ENCODE data around the gene ADRM1. TPM values are rescaled to one million over a fixed set of nuclear protein-coding genes. Genes with fewer than 3 reads are reported as not detected.

Gene ADRM1
- polyA plus RNA-seq, 3 donors: 38.7 to 47.7 (median 44.9) TPM

- DNase-seq (ENCODE audit: low read depth in 3 of 3, low spot score in 2 of 3): no peak
Measured at GRCh38 chr20:62280303-62280702, 22.5 kb upstream of the ADRM1 start.

DNA sequence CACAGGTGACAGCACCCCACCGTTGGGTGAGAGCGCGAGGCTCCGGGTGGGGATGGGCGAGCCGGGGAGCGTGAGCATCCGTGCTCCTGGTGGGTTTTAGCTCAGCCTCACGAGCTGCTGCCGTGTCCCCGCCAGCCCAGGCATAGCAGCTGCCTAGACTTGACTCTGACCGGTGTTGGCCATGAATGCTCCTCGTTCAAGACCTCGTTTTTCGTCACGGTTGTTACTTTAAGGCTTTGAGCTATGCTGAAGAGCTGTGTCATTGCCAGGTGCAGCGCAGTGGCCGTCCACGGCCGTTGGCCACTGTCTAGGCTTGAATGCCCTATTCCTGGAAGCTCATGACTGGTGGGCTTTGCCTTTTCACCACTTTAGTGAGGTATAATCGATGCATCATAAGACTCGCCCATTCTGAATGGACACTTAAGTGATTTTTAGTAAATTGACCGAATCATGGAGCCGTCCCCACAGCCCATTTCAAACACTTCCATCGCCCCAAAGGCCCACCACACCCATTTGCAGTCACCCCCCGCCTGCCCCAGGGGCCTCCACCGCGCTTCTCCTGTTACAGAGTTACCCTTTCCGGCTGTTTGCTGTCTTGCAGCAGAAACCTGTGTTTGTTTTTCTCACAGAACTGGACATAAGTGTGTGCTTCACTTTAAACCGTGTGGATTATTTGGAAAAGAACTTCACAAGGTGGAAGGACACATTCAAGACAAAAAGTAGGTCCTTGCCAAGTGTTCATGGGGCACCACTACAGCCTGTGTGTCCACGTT, 21.4 kb upstream of the ADRM1 start:
- DNase-seq (ENCODE audit: low read depth in 3 of 3, low spot score in 2 of 3): no peak

GRCh38 chr20:62282103-62282502, 20.7 kb upstream of the ADRM1 start:
- DNase-seq (ENCODE audit: low read depth in 3 of 3, low spot score in 2 of 3): no peak

DNA sequence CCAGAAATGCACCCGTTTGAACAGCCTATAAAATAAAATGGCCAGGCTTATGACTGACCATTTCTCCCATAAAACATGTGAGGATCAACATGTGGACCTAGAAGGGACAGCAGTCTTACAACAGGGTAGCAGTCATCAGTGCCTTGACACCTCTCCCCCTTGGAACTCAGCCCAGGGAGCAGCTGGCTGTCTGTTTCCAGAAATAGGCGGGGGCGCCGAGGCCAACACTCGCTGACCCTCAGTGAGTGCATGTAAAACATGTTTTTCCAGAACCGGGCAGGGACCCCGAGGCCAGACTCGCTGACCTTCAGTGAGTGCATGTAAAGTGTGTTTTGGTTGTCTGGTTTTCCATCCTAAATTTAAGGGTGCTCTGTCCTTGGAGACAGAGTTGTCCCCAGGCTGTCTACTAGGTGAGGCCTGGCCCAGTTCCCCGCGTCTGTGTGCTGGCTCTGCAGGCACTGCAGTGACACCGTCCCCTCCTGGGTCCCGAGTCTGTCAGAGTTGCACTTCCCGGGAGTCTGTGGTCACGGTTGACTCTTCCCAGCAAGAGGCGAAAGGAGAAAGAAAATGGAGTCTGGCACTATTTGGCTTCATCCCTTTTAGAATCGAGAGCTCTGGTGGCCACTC, 19.8 kb upstream of the ADRM1 start:
- no peak for DNase-seq (ENCODE audit: low read depth in 3 of 3, low spot score in 2 of 3)

DNA sequence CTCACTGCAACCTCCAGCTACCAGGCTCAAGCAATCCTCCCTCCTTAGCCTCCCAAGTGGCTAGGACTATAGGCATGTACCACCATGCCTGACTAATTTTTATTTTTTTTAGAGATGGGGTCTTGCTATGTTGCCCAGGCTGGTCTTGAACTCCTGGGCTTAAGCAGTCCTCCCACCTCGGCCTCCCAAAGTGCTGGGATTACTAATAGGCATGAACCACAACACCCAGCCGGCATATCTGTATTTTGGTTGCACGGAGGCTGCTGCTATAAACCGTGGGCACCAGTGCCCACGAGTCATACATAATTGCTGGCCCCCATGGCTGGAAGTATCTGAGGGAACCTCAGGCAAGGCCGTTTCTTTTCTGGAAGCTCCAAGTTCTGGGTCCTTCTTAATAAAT, 18.3 kb upstream of the ADRM1 start:
- DNase-seq (ENCODE audit: low read depth in 3 of 3, low spot score in 2 of 3): no peak

DNA sequence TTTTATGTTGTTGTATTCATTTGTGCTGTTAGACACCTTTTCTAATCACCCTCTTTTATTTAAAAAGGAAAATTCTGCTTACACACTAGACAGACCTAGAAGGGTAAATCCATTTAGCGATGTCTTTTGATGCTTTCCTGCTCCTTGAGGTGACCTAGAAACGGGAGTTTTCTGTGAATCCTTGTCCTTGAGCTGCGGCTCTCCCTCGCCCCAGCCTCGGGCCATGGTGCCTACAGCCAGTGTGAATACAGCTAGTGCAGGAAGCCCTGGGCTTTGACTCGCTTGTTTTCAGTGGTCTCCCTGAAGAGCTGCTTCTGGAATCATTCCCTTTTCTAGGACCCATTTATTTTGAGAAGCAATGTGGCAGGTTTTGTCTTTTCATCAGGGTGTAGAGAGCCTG, 17.6 kb upstream of the ADRM1 start:
- DNase-seq (ENCODE audit: low read depth in 3 of 3, low spot score in 2 of 3): no peak

GRCh38 chr20:62285722-62286121, 17.1 kb upstream of the ADRM1 start:
- DNase-seq (ENCODE audit: low read depth in 3 of 3, low spot score in 2 of 3): peak in 1 of 3 donors; percentile 8

- DNase-seq (ENCODE audit: low read depth in 3 of 3, low spot score in 2 of 3): no peak
Measured at GRCh38 chr20:62286493-62287064, 16.2 kb upstream of the ADRM1 start.

DNA sequence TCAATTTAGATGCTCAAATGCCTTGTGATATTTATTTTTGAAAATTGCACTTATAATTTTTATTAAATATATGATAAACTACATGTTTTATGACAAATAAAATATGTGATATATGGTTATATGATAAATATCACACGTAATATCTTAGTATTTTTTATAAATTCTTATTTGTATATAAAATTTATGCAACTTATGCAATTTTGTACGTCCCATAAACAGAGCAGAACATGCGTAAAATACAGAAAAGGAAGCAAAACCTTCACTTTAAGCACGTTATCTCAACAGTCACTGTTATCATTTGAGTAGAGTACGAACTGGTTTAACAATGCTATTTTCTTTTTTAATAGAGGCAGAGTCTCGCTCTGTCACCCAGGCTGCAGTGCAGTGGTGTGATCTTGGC, 15.7 kb upstream of the ADRM1 start:
- no peak for DNase-seq (ENCODE audit: low read depth in 3 of 3, low spot score in 2 of 3)

- no peak for DNase-seq (ENCODE audit: low read depth in 3 of 3, low spot score in 2 of 3)
Measured at GRCh38 chr20:62287759-62288534, 14.8 kb upstream of the ADRM1 start.

DNA sequence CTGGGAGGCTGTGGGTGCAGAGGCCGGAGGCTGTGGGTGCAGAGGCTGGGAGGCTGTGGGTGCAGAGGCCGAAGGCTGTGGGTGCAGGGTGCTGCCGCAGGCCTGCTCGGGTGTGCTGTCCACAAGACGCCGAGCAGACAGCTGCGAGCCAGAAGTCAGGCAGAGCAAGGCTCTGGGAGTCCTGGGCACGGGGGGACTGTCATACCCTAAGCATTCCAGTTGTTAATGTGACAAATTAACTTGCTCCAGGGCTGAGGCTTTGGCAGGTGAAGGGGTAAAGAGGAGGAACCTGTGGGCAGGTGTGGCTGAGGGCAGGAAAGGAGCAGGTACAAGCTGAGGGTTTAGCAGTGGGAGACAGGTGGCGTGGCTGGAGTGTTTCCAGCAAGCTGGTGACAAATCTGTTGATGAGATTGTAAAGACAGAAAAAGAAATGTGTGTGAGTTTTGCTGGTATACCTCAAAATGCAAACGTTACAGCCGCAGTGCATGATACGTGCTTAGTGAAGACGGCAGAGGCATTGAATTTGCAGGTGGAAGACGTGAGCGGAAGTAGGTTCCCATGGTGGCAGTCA, 14.2 kb upstream of the ADRM1 start:
- DNase-seq (ENCODE audit: low read depth in 3 of 3, low spot score in 2 of 3): no peak

- DNase-seq (ENCODE audit: low read depth in 3 of 3, low spot score in 2 of 3): no peak
Measured at GRCh38 chr20:62289131-62289530, 13.7 kb upstream of the ADRM1 start.

DNA sequence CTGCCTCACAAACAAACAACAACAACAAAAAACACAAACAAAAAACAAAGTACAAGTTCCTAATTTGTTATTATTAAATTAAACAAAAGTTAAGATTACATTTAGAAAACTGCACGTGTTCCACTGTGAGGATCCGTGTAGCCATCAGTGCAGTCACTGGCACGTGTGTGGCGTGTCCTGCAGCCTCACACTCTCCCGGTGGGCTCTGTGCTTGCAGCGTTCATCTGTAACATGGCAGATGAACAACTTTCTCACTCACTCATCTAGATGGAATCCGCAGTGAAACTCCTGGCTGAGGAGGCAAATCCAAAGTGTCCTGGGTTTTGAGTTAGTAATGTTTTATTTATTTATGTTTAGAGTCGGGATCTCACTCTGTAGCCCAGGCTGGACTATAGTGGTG, 12.9 kb upstream of the ADRM1 start:
- no peak for DNase-seq (ENCODE audit: low read depth in 3 of 3, low spot score in 2 of 3)

- no peak for DNase-seq (ENCODE audit: low read depth in 3 of 3, low spot score in 2 of 3)
Measured at GRCh38 chr20:62291251-62292066, 11.3 kb upstream of the ADRM1 start.

- no peak for DNase-seq (ENCODE audit: low read depth in 3 of 3, low spot score in 2 of 3)
Measured at GRCh38 chr20:62292108-62292507, 10.7 kb upstream of the ADRM1 start.

- no peak for DNase-seq (ENCODE audit: low read depth in 3 of 3, low spot score in 2 of 3)
Measured at GRCh38 chr20:62293111-62293784, 9.5 kb upstream of the ADRM1 start.

DNA sequence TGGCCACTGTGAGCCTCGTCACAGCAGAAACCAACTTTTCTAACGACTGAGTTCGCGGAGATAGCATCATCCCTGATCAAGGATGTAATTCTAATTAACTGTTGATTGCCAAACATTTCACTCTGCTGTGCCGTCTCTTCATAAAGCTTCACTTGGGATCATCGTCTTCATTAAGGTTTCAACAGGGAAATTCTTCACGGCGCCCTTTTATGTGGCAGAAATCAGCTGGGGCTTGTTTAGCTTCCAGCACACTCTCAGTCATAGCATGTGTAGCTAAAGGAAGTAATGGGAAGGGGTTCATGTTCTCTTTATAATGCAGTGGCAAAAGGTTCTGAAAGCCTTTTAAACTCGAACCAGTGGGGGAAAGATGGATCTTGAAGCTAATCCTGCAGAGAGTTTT, 8.9 kb upstream of the ADRM1 start:
- DNase-seq (ENCODE audit: low read depth in 3 of 3, low spot score in 2 of 3): no peak

GRCh38 chr20:62294516-62294915, 8.3 kb upstream of the ADRM1 start:
- no peak for DNase-seq (ENCODE audit: low read depth in 3 of 3, low spot score in 2 of 3)

DNA sequence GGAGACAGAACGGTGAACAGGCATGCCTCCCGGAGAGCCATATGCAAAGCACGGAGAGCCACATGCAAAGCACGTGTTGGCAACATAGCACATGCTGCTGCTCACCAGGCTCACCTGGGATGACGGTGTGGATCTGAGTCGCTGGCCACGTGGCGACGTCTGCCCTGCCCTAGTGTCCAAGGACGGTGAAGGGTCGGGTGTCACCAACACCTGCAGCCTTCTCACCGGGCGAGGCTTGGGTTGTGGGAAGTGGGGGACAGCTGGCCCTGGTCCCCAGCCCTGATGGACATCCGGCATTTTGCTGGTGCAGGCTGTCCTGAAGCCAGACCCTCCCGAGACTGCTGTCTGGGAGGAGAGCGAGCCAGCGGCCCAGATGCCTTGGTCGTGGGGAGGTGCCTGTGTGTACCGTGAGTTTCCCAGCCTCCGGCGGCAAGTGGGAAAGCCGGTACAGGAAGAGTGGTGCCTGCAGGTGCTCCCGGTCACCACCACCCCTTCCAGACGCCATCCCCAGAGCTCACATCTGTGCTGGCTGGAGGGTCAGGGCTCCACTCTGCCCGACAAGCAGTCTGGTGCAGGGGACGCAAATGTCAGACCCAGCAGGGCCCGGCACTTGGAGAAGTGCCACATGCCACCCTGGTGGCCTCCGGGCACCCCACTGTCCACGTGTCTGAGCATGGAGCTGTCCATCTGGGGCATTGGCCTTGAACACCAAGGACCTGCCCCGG, 5.9 kb upstream of the ADRM1 start:
- DNase-seq (ENCODE audit: low read depth in 3 of 3, low spot score in 2 of 3): no peak

Data from right renal cortex interstitium (tissue), 3 donors.